Hepatocyte (in vitro differentiated cells): ENCODE results near the gene NUCB1. TPM values are rescaled to one million over a fixed set of nuclear protein-coding genes. Genes with fewer than 3 reads are reported as not detected.
A peak's percentile ranks its signal among the peaks of the same experiment; 100 is the strongest.

Experiments
- DNase-seq: peaks from one replicate; pipeline ENCODE4 v3.0.0-alpha.2; 2016; ENCODE audit warnings: low spot score
- H2AFZ ChIP-seq: fragments of 200-600 bp; sonication (generic); 2 replicates; pipeline ENCODE4 v1.6.0; 2016; ENCODE audit warnings: antibody characterized with exemption, mild to moderate bottlenecking
- H3K27ac ChIP-seq: fragments of 200-600 bp; sonication (generic); 2 replicates; pipeline ENCODE4 v1.5.1; 2016; ENCODE audit warnings: mild to moderate bottlenecking
- H3K27me3 ChIP-seq: fragments of 200-600 bp; sonication (generic); 2 replicates; pipeline ENCODE4 v1.6.1; 2016
- H3K36me3 ChIP-seq: fragments of 200-600 bp; sonication (generic); replicated peaks from 2 replicates; pipeline ENCODE4 v1.5.1; 2016; ENCODE audit warnings: low read depth; ENCODE audit not compliant: insufficient read depth
- H3K4me1 ChIP-seq: fragments of 200-600 bp; sonication (generic); 2 replicates; pipeline ENCODE4 v1.5.1; 2016; ENCODE audit warnings: mild to moderate bottlenecking, moderate library complexity; ENCODE audit not compliant: insufficient read depth
- H3K4me2 ChIP-seq: fragments of 200-600 bp; sonication (generic); 2 replicates; pipeline ENCODE4 v1.6.0; 2016
- H3K4me3 ChIP-seq: fragments of 200-600 bp; sonication (generic); 2 replicates; pipeline ENCODE4 v1.5.1; 2016; ENCODE audit warnings: mild to moderate bottlenecking
- H3K79me2 ChIP-seq: fragments of 200-600 bp; sonication (generic); 2 replicates; pipeline ENCODE4 v1.6.0; 2017; ENCODE audit warnings: mild to moderate bottlenecking
- H3K9me2 ChIP-seq: fragments of 200-600 bp; sonication (generic); replicated peaks from 2 replicates; pipeline ENCODE4 v1.6.0; 2017; ENCODE audit warnings: mild to moderate bottlenecking; ENCODE audit not compliant: insufficient read depth
- H3K9me3 ChIP-seq: fragments of 200-600 bp; sonication (generic); 2 replicates; pipeline ENCODE4 v1.5.1; 2016; ENCODE audit warnings: low read depth, mild to moderate bottlenecking
- H4K20me1 ChIP-seq: fragments of 200-600 bp; sonication (generic); 2 replicates; pipeline ENCODE4 v1.6.0; 2016; ENCODE audit warnings: mild to moderate bottlenecking; ENCODE audit not compliant: insufficient read depth, poor library complexity, severe bottlenecking
- EZH2 ChIP-seq: fragments of 200-600 bp; sonication (generic); IDR thresholded peaks from 2 replicates; pipeline ENCODE4 v1.6.1; 2016; ENCODE audit warnings: antibody characterized with exemption, mild to moderate bottlenecking, borderline replicate concordance
- EZH2phosphoT487 ChIP-seq: fragments of 200-600 bp; sonication (generic); IDR thresholded peaks from one replicate; pipeline ENCODE4 v1.6.1; 2018; ENCODE audit warnings: antibody characterized with exemption, mild to moderate bottlenecking, low read depth, moderate library complexity; ENCODE audit not compliant: unreplicated experiment, severe bottlenecking
- WGBS: methylation state at CpG from one replicate; pipeline ENCODE4 v1.1.6; 2016; ENCODE audit warnings: low lambda C conversion rate; ENCODE audit errors: missing lambda C conversion rate; 5-methylcytosine and 5-hydroxymethylcytosine counted together
- polyA plus RNA-seq: library from polyadenylated mRNA; unstranded; fragments of >200 nt; fragmentation: Nextera tagmentation; extraction: Ambion mirVana; gene quantifications from 2 replicates; pipeline ENCODE4 v1.2.1, GENCODE V29; 2016
- total RNA-seq: library from RNA; depleted of rRNA; stranded (reverse); fragments of >200 nt; gene quantifications from 2 replicates; pipeline ENCODE4 v1.2.3, GENCODE V29; 2014
- TF ChIP-seq, protein P1 (sequence below): fragments of 200-600 bp; sonication (generic); IDR thresholded peaks from 2 replicates; pipeline ENCODE4 v1.5.1; 2016; ENCODE audit warnings: antibody characterized with exemption, mild to moderate bottlenecking; ENCODE audit not compliant: poor library complexity

The NUCB1 gene
- total and polyA plus RNA-seq, 2 experiments from 2014 or later: 283 to 339 TPM

DNA sequence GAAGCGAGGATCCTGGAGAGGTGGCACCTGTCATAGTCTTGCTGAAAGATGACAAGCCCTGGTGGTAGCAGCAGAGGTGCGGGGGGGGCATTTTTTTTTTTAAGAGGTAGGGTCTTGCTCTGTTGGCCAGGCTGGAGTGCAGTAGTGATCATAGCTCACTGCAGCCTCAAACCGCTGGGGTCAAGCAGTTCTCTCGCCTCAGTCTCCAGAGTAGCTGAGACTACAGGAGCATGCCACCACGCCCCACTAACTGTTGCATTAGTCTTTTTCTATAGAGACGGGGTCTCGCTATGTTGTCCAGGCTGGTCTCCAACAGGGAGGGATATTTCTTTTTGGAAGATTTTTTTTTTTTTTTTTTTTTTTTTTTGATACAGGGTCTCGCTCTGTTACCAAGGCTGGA is 57.9 kb downstream of the NUCB1 start:
- Histone ChIP-seq H2AFZ (no peak overlapping the region), H3K9me3 (no peaks in the 10 kb centered on the region), H3K9me2 (no peaks in the 10 kb centered on the region), H3K4me2 (no peak overlapping the region), H3K4me1 (peaks cover 20% of the 10 kb centered on the region), H3K36me3 (no peaks in the 10 kb centered on the region), H4K20me1 (no peaks in the 10 kb centered on the region), H3K4me3 (no peak overlapping the region), H3K79me2 (peaks cover 26% of the 10 kb centered on the region), H3K27me3 (no peaks in the 10 kb centered on the region), H3K27ac (no peak overlapping the region)
- TF ChIP-seq, protein P1, sequence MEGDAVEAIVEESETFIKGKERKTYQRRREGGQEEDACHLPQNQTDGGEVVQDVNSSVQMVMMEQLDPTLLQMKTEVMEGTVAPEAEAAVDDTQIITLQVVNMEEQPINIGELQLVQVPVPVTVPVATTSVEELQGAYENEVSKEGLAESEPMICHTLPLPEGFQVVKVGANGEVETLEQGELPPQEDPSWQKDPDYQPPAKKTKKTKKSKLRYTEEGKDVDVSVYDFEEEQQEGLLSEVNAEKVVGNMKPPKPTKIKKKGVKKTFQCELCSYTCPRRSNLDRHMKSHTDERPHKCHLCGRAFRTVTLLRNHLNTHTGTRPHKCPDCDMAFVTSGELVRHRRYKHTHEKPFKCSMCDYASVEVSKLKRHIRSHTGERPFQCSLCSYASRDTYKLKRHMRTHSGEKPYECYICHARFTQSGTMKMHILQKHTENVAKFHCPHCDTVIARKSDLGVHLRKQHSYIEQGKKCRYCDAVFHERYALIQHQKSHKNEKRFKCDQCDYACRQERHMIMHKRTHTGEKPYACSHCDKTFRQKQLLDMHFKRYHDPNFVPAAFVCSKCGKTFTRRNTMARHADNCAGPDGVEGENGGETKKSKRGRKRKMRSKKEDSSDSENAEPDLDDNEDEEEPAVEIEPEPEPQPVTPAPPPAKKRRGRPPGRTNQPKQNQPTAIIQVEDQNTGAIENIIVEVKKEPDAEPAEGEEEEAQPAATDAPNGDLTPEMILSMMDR: no peak
- TF ChIP-seq EZH2: no peak
- 100% methylated on average over 8 of the region's 8 CpGs for WGBS
- DNase-seq: no peak

DNA sequence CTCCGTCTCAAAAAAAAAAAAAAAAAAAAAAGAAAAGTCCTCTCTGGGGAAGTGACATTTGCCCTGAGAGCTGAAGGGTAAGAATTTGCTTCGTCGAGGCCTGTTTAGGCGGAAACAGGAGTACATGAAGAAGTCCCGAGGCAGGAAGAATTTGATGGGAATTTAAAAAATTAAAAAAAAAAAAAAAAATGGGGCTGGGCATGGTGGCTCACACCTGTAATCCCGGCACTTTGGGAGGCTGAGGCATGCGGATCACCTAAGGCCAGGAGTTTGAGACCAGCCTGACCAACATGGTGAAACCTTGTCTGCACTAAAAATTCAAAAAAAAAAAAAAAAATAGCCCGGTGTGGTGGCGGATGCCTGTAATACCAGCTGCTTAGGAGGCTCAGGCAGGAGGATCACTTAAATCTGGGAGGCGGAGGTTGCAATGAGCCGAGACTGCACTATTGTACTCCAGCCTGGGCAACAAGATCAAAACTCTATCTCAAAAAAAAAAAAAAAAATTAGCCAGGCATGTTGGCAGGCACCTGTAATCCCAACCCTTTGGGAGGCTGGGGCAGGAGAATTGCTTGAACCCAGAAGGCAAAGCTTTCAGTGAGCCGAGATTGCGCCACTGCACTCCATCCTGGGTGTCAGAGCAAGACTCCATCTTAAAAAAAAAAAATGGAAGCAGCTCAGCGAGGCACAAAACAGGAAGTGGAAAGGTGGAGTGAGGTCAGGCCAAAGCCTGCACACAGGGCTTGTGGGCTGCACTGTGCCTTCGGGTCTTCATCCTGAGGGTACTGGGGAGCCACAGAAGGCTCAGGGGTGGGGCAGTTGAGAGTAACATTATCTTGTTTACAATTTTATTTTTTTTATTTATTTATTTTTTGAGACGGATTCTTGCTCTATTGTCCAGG is 59.5 kb downstream of the NUCB1 start:
- peaks cover 34% of the 10 kb centered on the region for H3K4me1 ChIP-seq
- 89% methylated on average over 16 of the region's 16 CpGs for WGBS

DNA sequence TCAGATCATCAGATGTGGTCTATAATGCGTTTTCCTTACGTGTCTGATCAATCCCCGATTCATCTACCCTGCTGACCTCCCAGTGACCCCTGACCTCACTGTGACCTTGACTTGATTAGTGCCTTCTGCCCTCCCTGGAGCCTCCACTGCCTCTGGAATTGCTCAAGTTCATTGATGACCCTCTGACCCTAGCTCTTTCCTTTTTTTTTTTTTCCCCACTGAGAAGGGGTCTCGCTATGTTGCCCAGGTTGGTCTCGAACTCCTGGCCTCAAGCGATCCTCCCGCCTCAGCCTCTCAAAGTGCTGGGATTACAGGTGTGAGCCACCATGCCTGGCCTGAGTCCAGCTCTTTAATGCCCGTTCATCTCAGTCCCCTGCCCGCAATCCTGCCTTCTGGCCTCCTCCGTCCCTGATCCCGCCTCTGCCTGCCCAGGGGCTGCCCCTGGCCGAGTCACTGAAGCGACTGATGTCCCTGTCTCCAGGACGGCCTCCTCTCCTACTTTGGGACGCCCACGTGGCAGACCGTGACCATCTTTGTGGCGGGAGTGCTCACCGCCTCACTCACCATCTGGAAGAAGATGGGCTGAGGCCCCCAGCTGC is 61.0 kb downstream of the NUCB1 start:
- peaks cover 9% of the 10 kb centered on the region for H4K20me1 ChIP-seq
- H3K4me3 ChIP-seq: no peak overlapping the region
- no peaks in the 10 kb centered on the region for H3K9me2 ChIP-seq
- TF ChIP-seq EZH2phosphoT487: no peak
- TF ChIP-seq, protein P1: no peak
- TF ChIP-seq EZH2: no peak
- H3K9me3 ChIP-seq: no peaks in the 10 kb centered on the region
- H3K4me1 ChIP-seq: peaks cover 27% of the 10 kb centered on the region
- peak overlapping the region; percentile 100 for H3K27ac ChIP-seq
- H3K36me3 ChIP-seq: no peaks in the 10 kb centered on the region
- H2AFZ ChIP-seq: no peak overlapping the region
- H3K79me2 ChIP-seq: peaks cover 22% of the 10 kb centered on the region
- 90% methylated on average over 19 of the region's 19 CpGs for WGBS
- DNase-seq: no peak
- H3K27me3 ChIP-seq: no peaks in the 10 kb centered on the region
- H3K4me2 ChIP-seq: no peak overlapping the region

More for the DNA sequence above, 59.5 kb downstream of the NUCB1 start:
- no peaks in the 10 kb centered on the region for H3K36me3 ChIP-seq
- H2AFZ ChIP-seq: no peak overlapping the region
- no peak overlapping the region for H3K4me2 ChIP-seq
- no peaks in the 10 kb centered on the region for H3K9me2 ChIP-seq
- no peak overlapping the region for H3K4me3 ChIP-seq
- H3K9me3 ChIP-seq: no peaks in the 10 kb centered on the region
- no peak for DNase-seq
- TF ChIP-seq, protein P1: no peak
- no peak for TF ChIP-seq EZH2
- no peaks in the 10 kb centered on the region for H4K20me1 ChIP-seq
- no peaks in the 10 kb centered on the region for H3K27me3 ChIP-seq
- no peak overlapping the region for H3K27ac ChIP-seq
- peaks cover 26% of the 10 kb centered on the region for H3K79me2 ChIP-seq
